ENCODE data around the gene E2F4. TPM values are rescaled to one million over a fixed set of nuclear protein-coding genes. Genes with fewer than 3 reads are reported as not detected.

The E2F4 gene
- total and polyA plus RNA-seq, 2 of the 8 experiments (the other 6 are each of a cell fraction or from before 2014, with no cell fraction given): 79.9 to 157 TPM

DNA sequence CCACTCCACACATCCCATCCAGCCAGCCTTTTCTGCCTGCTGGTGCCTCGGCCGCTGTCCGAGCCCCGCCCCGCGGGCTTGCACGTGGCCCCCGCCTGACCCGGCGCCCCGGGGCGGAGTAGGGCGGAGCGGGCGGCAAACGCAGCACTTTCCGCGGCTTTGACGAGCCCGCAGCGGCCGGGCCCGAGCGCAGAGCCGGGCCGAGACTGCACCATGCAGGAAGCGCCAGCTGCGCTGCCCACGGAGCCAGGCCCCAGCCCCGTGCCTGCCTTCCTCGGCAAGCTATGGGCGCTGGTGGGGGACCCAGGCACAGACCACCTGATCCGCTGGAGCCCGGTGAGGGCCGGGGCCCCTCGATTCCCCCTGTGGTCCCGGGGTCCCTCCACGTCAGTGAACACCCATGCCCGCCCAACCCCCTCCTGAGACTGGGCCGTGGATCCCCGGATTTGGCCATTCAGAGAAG is 27.3 kb upstream of the E2F4 start, which contains the start of gene HSF4 (continued):
- TF ChIP-seq TCF12 (IDR thresholded peaks at IDR 0.05; ENCODE audit: low read depth, low read length): no peak
